Body of pancreas (tissue), 4 donors: ENCODE measurements around the gene TDP1. TPM values are rescaled to one million over a fixed set of nuclear protein-coding genes. Genes with fewer than 3 reads are reported as not detected.

Experiments used
- ATAC-seq: fragments of 150-250 bp; one replicate; pipeline ENCODE4 v1.9.1; 2016
- DNase-seq, 4 donors: peaks; one replicate each; pipeline ENCODE4 v3.0.0-alpha.2; 2019
- H3K27ac ChIP-seq, 4 donors: fragments of 200-600 bp; sonication (generic); 1 replicate in 3 of 4; 2 replicates in 1 of 4; pipeline versions ENCODE4 v1.5.1 to v1.6.1; 2016 to 2019; ENCODE audit warnings: mild to moderate bottlenecking in 1 of 4, mixed read lengths in 1 of 4, moderate library complexity in 1 of 4
- H3K27me3 ChIP-seq, 2 donors: fragments of 200-600 bp; sonication (generic); one replicate each; pipeline ENCODE4 v1.6.0; 2016; ENCODE audit warnings: mild to moderate bottlenecking in 1 of 2
- H3K36me3 ChIP-seq, 2 donors: fragments of 200-600 bp; sonication (generic); replicated peaks in 1 of 2; 2 replicates each; pipeline ENCODE4 v1.5.1; 2016; ENCODE audit warnings: low read depth in 2 of 2; ENCODE audit not compliant: insufficient read depth in 1 of 2
- H3K4me1 ChIP-seq: fragments of 200-600 bp; sonication (generic); one replicate; pipeline ENCODE4 v1.6.0; 2016
- H3K4me3 ChIP-seq, 2 donors: fragments of 200-600 bp; sonication (generic); 1 replicate in 1 of 2; 2 replicates in 1 of 2; pipeline ENCODE4 v1.5.1; 2016 to 2019
- H3K9me3 ChIP-seq, 3 donors: fragments of 200-600 bp; sonication (generic); 1 replicate in 2 of 3; 2 replicates in 1 of 3; pipeline ENCODE4 v1.5.1; 2016
- CTCF ChIP-seq, 7 experiments: fragments of 450-650 bp in 4 of 7; fragments of 200-600 bp in 3 of 7; sonication (generic) in 3 of 7; IDR thresholded peaks; one replicate each; pipeline ENCODE4 v1.5.1; 2016 to 2019; ENCODE audit warnings: antibody characterized with exemption in 7 of 7
- POLR2A ChIP-seq, 3 donors: fragments of 450-650 bp; IDR thresholded peaks; one replicate each; pipeline ENCODE4 v1.6.1; 2016; ENCODE audit warnings: antibody characterized with exemption in 3 of 3, mild to moderate bottlenecking in 2 of 3
- WGBS, 2 donors: methylation state at CpG; one replicate each; pipeline ENCODE4 v1.1.5; 2017; 5-methylcytosine and 5-hydroxymethylcytosine counted together
- intact Hi-C: fragments of 100-400 bp; cut with DNase I; formaldehyde crosslinking; loops from one replicate; pipeline ENCODE4 v1.15.1; 2023
- total RNA-seq, 2 donors: library from RNA; depleted of rRNA; stranded (reverse); fragments of >200 nt; gene quantifications; one replicate each; pipeline ENCODE4 v1.1.0, GENCODE V29; 2016

TDP1 gene
- total RNA-seq, 2 donors from 2014 or later: 7.5 to 10.5 TPM

- Histone ChIP-seq H3K27ac (no peak overlapping the region), H3K9me3 (no peaks in the 10 kb centered on the region), H3K4me3 (no peak overlapping the region), H3K36me3 (no peaks in the 10 kb centered on the region), H3K27me3 (no peaks in the 10 kb centered on the region), H3K4me1 (no peaks in the 10 kb centered on the region)
- intact Hi-C loops: no loop called here
- WGBS, 2 donors: 81 to 86% methylated on average over 3 of the region's 3 CpGs
- TF ChIP-seq CTCF (IDR thresholded peaks at IDR 0.05): no peak
- TF ChIP-seq POLR2A (IDR thresholded peaks at IDR 0.05): no peak
- DNase-seq (no peak), ATAC-seq (no peak)
Observed at GRCh38 chr14:89921346-89921745, 34.4 kb upstream of the TDP1 start.

- no peaks in the 10 kb centered on the region for H3K4me1 ChIP-seq
- DNase-seq (no peak), ATAC-seq (no peak)
- 95% methylated on average over 6 of the region's 6 CpGs for WGBS, 2 donors
- H3K9me3 ChIP-seq: no peaks in the 10 kb centered on the region
- H3K36me3 ChIP-seq: no peaks in the 10 kb centered on the region
- TF ChIP-seq POLR2A (IDR thresholded peaks at IDR 0.05): no peak
- no peak for TF ChIP-seq CTCF (IDR thresholded peaks at IDR 0.05)
- intact Hi-C loops: no loop called here
- no peak overlapping the region for H3K27ac ChIP-seq
- no peak overlapping the region for H3K4me3 ChIP-seq
- H3K27me3 ChIP-seq: no peaks in the 10 kb centered on the region
Observed at GRCh38 chr14:89922031-89922907, 33.5 kb upstream of the TDP1 start.

- 34 to 39% methylated on average over 4 of the region's 4 CpGs for WGBS, 2 donors
- ATAC-seq (no peak), DNase-seq (no peak)
- Histone ChIP-seq H3K4me3 (no peak overlapping the region), H3K9me3 (no peaks in the 10 kb centered on the region), H3K36me3 (no peaks in the 10 kb centered on the region), H3K27me3 (no peaks in the 10 kb centered on the region), H3K4me1 (no peaks in the 10 kb centered on the region), H3K27ac (no peak overlapping the region)
- no peak for TF ChIP-seq CTCF (IDR thresholded peaks at IDR 0.05)
- TF ChIP-seq POLR2A (IDR thresholded peaks at IDR 0.05): no peak
- intact Hi-C loops: no loop called here
Observed at GRCh38 chr14:89924268-89924667, 31.5 kb upstream of the TDP1 start.

GRCh38 chr14:89926694-89927093 is 29.0 kb upstream of the TDP1 start:
- intact Hi-C loops: no loop called here
- Histone ChIP-seq H3K4me3 (no peak overlapping the region), H3K27ac (no peak overlapping the region), H3K27me3 (no peaks in the 10 kb centered on the region), H3K4me1 (no peaks in the 10 kb centered on the region), H3K9me3 (no peaks in the 10 kb centered on the region), H3K36me3 (no peaks in the 10 kb centered on the region)
- no peak for ATAC-seq
- no peak for DNase-seq
- 3 to 15% methylated on average over 1 of the region's 1 CpG for WGBS, 2 donors
- TF ChIP-seq CTCF (IDR thresholded peaks at IDR 0.05) (no peak), POLR2A (IDR thresholded peaks at IDR 0.05) (no peak)
